Gastroesophageal sphincter (tissue), 4 donors: ENCODE measurements around the gene NLGN4X. TPM values are rescaled to one million over a fixed set of nuclear protein-coding genes. Genes with fewer than 3 reads are reported as not detected.

Experiments
- ATAC-seq: fragments of 150-250 bp; one replicate; pipeline ENCODE4 v1.9.1; 2016; ENCODE audit warnings: mild to moderate bottlenecking, moderate library complexity
- H3K27ac ChIP-seq, 4 donors: fragments of 200-600 bp; sonication (generic) in 3 of 4; 1 replicate in 3 of 4; 2 replicates in 1 of 4; pipeline ENCODE4 v1.5.1; 2016 to 2019
- H3K27me3 ChIP-seq: fragments of 200-600 bp; sonication (generic); one replicate; pipeline ENCODE4 v1.5.1; 2019
- H3K36me3 ChIP-seq, 2 donors: fragments of 200-600 bp; sonication (generic); one replicate each; pipeline ENCODE4 v1.5.1; 2019; ENCODE audit warnings: control low read depth in 1 of 2
- H3K4me1 ChIP-seq, 3 donors: fragments of 200-600 bp; sonication (generic); 1 replicate in 2 of 3; 2 replicates in 1 of 3; pipeline ENCODE4 v1.5.1; 2016 to 2019; ENCODE audit warnings: control low read depth in 2 of 3
- H3K4me3 ChIP-seq, 2 donors: fragments of 200-600 bp; sonication (generic); one replicate each; pipeline ENCODE4 v1.5.1; 2019; ENCODE audit warnings: mild to moderate bottlenecking in 1 of 2, moderate library complexity in 1 of 2
- H3K9me3 ChIP-seq, 3 donors: fragments of 200-600 bp; sonication (generic); one replicate each; pipeline ENCODE4 v1.5.1; 2017 to 2019; ENCODE audit warnings: control low read depth in 2 of 3
- EP300 ChIP-seq: sonication (generic); formaldehyde crosslinking; IDR thresholded peaks from one replicate; pipeline ENCODE4 v1.6.1; 2017; ENCODE audit warnings: antibody characterized with exemption, mild to moderate bottlenecking
- POLR2A ChIP-seq, 2 donors: fragments of 450-650 bp; IDR thresholded peaks; one replicate each; pipeline ENCODE4 v1.6.1; 2017; ENCODE audit warnings: antibody characterized with exemption in 2 of 2, mild to moderate bottlenecking in 2 of 2, moderate library complexity in 1 of 2
- POLR2AphosphoS5 ChIP-seq: sonication (generic); formaldehyde crosslinking; IDR thresholded peaks from one replicate; pipeline ENCODE4 v1.6.1; 2017; ENCODE audit warnings: antibody characterized with exemption
- WGBS, 2 donors: methylation state at CpG; one replicate each; pipeline ENCODE4 v1.1.5; 2018; ENCODE audit warnings: low coverage in 1 of 2; 5-methylcytosine and 5-hydroxymethylcytosine counted together
- total RNA-seq, 4 donors: library from RNA; depleted of rRNA; stranded (reverse); fragments of >200 nt; gene quantifications; one replicate each; pipeline ENCODE4 v1.1.0, GENCODE V29; 2016
- TF ChIP-seq, protein P1 (sequence below), 4 experiments: fragments of 200-600 bp in 2 of 4; fragments of 450-650 bp in 2 of 4; sonication (generic) in 1 of 4; IDR thresholded peaks; one replicate each; pipeline ENCODE4 v1.5.1; 2017 to 2019; ENCODE audit warnings: antibody characterized with exemption in 4 of 4, mild to moderate bottlenecking in 2 of 4, moderate library complexity in 2 of 4

The NLGN4X gene
- total RNA-seq, 4 donors from 2014 or later: 2.0 to 6.7 (median 4.7) TPM

- no peaks in the 10 kb centered on the region for H3K4me1 ChIP-seq
- no peak overlapping the region for H3K27ac ChIP-seq
- no peak for ATAC-seq
- 35 to 83% methylated on average over 1 to 2 of the region's 6 CpGs for WGBS, 2 donors
- no peaks in the 10 kb centered on the region for H3K27me3 ChIP-seq
- no peak overlapping the region for H3K4me3 ChIP-seq
- H3K9me3 ChIP-seq: no peaks in the 10 kb centered on the region
- TF ChIP-seq POLR2A (IDR thresholded peaks at IDR 0.05) (no peak), POLR2AphosphoS5 (no peak), EP300 (no peak)
- TF ChIP-seq, protein P1, sequence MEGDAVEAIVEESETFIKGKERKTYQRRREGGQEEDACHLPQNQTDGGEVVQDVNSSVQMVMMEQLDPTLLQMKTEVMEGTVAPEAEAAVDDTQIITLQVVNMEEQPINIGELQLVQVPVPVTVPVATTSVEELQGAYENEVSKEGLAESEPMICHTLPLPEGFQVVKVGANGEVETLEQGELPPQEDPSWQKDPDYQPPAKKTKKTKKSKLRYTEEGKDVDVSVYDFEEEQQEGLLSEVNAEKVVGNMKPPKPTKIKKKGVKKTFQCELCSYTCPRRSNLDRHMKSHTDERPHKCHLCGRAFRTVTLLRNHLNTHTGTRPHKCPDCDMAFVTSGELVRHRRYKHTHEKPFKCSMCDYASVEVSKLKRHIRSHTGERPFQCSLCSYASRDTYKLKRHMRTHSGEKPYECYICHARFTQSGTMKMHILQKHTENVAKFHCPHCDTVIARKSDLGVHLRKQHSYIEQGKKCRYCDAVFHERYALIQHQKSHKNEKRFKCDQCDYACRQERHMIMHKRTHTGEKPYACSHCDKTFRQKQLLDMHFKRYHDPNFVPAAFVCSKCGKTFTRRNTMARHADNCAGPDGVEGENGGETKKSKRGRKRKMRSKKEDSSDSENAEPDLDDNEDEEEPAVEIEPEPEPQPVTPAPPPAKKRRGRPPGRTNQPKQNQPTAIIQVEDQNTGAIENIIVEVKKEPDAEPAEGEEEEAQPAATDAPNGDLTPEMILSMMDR (IDR thresholded peaks at IDR 0.05): no peak
- no peaks in the 10 kb centered on the region for H3K36me3 ChIP-seq
Measured at GRCh38 chrX:6053141-6053540, 175.5 kb downstream of the NLGN4X start.

DNA sequence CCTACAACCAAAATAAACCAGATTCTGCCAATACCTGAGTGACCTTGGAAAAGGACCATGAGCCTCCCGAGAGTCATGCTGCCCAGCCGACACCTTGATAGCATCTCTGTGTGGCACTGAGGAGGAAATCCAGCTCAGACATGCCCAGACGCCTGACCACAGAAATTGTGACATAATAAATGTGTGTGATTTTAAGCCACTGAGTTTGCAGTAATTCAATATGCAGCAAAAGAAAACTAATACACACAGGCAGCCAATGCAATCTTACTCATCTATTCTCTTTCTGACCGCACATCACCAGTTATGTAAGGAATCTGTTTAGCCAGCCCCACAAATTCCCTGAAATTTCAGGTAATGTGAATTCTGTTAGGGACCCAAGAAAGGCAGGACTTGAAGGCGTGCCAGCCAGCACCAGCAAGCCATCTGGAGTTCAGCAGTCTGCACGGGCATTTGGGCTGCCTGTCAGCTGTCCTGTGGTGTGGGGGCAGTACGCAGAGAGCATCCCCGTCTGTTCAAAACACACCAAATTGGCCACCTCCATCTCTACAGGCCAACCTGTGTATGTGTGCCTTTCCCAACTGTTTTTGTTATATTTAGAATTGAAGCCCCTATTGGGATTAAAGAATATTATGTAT lies 176.4 kb downstream of the NLGN4X start:
- no peak for ATAC-seq
- no peak for TF ChIP-seq EP300
- no peak for TF ChIP-seq POLR2A (IDR thresholded peaks at IDR 0.05)
- no peak for TF ChIP-seq POLR2AphosphoS5
- TF ChIP-seq, protein P1 (IDR thresholded peaks at IDR 0.05): no peak
- WGBS, 2 donors: 80% methylated on average over 2 of the region's 8 CpGs; no CpG with 5 or more reads in 1 of the 2 donors

DNA sequence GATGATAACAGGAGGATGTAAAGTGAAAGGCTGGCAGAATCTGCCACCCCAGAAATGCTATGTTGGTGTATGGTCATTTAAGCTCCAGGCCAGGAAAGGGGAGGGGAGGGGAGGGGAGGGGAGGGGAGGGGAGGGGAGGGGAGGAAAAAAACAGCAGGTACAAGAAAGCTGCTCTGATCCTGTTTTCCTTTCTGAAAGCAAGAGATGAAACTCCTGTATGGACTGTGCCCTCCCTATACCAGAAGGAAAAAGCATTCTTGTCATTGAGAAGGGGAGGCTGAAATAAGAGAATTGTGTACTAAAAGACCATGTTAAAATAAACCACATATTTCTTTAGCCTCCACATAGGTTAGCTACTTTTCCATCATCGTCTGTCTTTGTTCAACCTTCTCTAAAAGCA lies 179.5 kb downstream of the NLGN4X start:
- 75% methylated on average over 1 of the region's 1 CpG; no CpG with 5 or more reads in 1 of the 2 donors for WGBS, 2 donors
- Histone ChIP-seq H3K4me3 (no peak overlapping the region), H3K27me3 (no peaks in the 10 kb centered on the region), H3K4me1 (no peaks in the 10 kb centered on the region), H3K36me3 (no peaks in the 10 kb centered on the region), H3K9me3 (no peaks in the 10 kb centered on the region), H3K27ac (no peak overlapping the region)
- no peak for TF ChIP-seq POLR2A (IDR thresholded peaks at IDR 0.05)
- TF ChIP-seq, protein P1 (IDR thresholded peaks at IDR 0.05): no peak
- no peak for TF ChIP-seq EP300
- TF ChIP-seq POLR2AphosphoS5: no peak
- no peak for ATAC-seq

More for the DNA sequence above, 176.4 kb downstream of the NLGN4X start:
- Histone ChIP-seq H3K4me1 (no peaks in the 10 kb centered on the region), H3K4me3 (no peak overlapping the region), H3K9me3 (no peaks in the 10 kb centered on the region), H3K27me3 (no peaks in the 10 kb centered on the region), H3K36me3 (no peaks in the 10 kb centered on the region), H3K27ac (no peak overlapping the region)

DNA sequence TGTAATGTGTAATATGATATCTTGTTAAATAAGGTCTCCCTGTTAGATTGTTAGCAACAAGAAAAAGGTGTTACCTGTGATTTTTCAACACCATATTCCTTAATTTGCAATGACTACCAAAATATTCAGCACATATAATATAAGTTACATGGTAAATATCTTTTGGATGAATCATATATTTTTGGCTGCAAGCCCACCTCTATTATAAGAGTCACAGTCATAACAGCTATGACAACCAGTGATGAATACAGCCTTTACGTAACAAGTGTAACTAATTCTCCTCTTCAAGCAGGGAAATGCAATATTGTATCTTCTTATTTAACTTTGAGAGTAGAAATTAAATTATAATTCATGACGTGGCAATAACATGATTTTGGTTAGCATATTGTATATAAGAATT lies 187.0 kb downstream of the NLGN4X start:
- Histone ChIP-seq H3K9me3 (peaks cover 0 to 5% (median 0%) of the 10 kb centered on the region in 3 donors), H3K4me3 (no peak overlapping the region), H3K27me3 (no peaks in the 10 kb centered on the region), H3K4me1 (no peaks in the 10 kb centered on the region), H3K27ac (no peak overlapping the region), H3K36me3 (no peaks in the 10 kb centered on the region)
- ATAC-seq: no peak
- 38 to 46% methylated on average over 2 of the region's 2 CpGs for WGBS, 2 donors
- TF ChIP-seq POLR2AphosphoS5: no peak
- no peak for TF ChIP-seq POLR2A (IDR thresholded peaks at IDR 0.05)
- no peak for TF ChIP-seq EP300
- TF ChIP-seq, protein P1 (IDR thresholded peaks at IDR 0.05): no peak

- Histone ChIP-seq H3K4me3 (no peak overlapping the region), H3K27ac (no peak overlapping the region), H3K9me3 (no peaks in the 10 kb centered on the region), H3K4me1 (no peaks in the 10 kb centered on the region), H3K27me3 (no peaks in the 10 kb centered on the region), H3K36me3 (no peaks in the 10 kb centered on the region)
- WGBS, 2 donors: 87 to 96% methylated on average over 9 to 10 of the region's 11 CpGs
- TF ChIP-seq POLR2AphosphoS5: no peak
- TF ChIP-seq, protein P1 (IDR thresholded peaks at IDR 0.05): no peak
- no peak for TF ChIP-seq POLR2A (IDR thresholded peaks at IDR 0.05)
- no peak for TF ChIP-seq EP300
- ATAC-seq: no peak
Measured at GRCh38 chrX:6029014-6029413, 199.7 kb downstream of the NLGN4X start.
